GM21423 (cell line): ENCODE measurements around the gene DPP10.

Source experiments
- ATAC-seq: cut with Tn5 transposase; IDR thresholded peaks from one replicate; pipeline ENCODE4 v1.9.1; 2021; ENCODE audit warnings: mild to moderate bottlenecking, moderate library complexity; ENCODE audit not compliant: unreplicated experiment

The DPP10 gene

GRCh38 chr2:115115135-115115534 is 672.7 kb downstream of the DPP10 start:
- ATAC-seq = no peak

GRCh38 chr2:115118306-115118705 is 675.9 kb downstream of the DPP10 start:
- ATAC-seq = no peak

GRCh38 chr2:115119086-115119485 is 676.6 kb downstream of the DPP10 start:
- ATAC-seq = no peak

GRCh38 chr2:115122701-115123100 is 680.3 kb downstream of the DPP10 start:
- no peak for ATAC-seq

- ATAC-seq = no peak
Observed at GRCh38 chr2:115124817-115125216, 682.4 kb downstream of the DPP10 start.

GRCh38 chr2:115129536-115129935 is 687.1 kb downstream of the DPP10 start:
- no peak for ATAC-seq

- ATAC-seq = no peak
Observed at GRCh38 chr2:115160531-115161080, 718.2 kb downstream of the DPP10 start.

GRCh38 chr2:115161081-115161770 is 718.8 kb downstream of the DPP10 start:
- ATAC-seq = no peak

GRCh38 chr2:115161771-115162493 is 719.5 kb downstream of the DPP10 start:
- no peak for ATAC-seq

- no peak for ATAC-seq
Observed at GRCh38 chr2:115162494-115163293, 720.3 kb downstream of the DPP10 start.

- no peak for ATAC-seq
Observed at GRCh38 chr2:115163572-115163971, 721.1 kb downstream of the DPP10 start.

- ATAC-seq = no peak
Observed at GRCh38 chr2:115165529-115166109, 723.2 kb downstream of the DPP10 start.

GRCh38 chr2:115168457-115168856 is 726.0 kb downstream of the DPP10 start:
- ATAC-seq = no peak

- no peak for ATAC-seq
Observed at GRCh38 chr2:115169814-115170213, 727.4 kb downstream of the DPP10 start.

GRCh38 chr2:115171751-115172150 is 729.3 kb downstream of the DPP10 start:
- no peak for ATAC-seq

GRCh38 chr2:115174651-115175050 is 732.2 kb downstream of the DPP10 start:
- ATAC-seq = no peak

- ATAC-seq = no peak
Observed at GRCh38 chr2:115183144-115183543, 740.7 kb downstream of the DPP10 start.

- ATAC-seq = no peak
Observed at GRCh38 chr2:115190459-115190858, 748.0 kb downstream of the DPP10 start.

- no peak for ATAC-seq
Observed at GRCh38 chr2:115194623-115195022, 752.2 kb downstream of the DPP10 start.

GRCh38 chr2:115196587-115196986 is 754.1 kb downstream of the DPP10 start:
- no peak for ATAC-seq

- ATAC-seq = no peak
Observed at GRCh38 chr2:115199966-115200365, 757.5 kb downstream of the DPP10 start.
